SK-N-SH (cell line): ENCODE measurements around the gene ITPRID1.

Source experiments
- EP300 ChIP-seq, 2 experiments: IDR thresholded peaks; 2 replicates each; pipeline versions ENCODE4 v1.4.0 to v1.6.1; 2012; ENCODE audit warnings: borderline replicate concordance in 1 of 2, low read depth in 1 of 2, low read length in 1 of 2
- FOXM1 ChIP-seq: IDR thresholded peaks from 2 replicates; pipeline ENCODE4 v1.4.0; 2012; ENCODE audit warnings: low read depth, mild to moderate bottlenecking
- NFIC ChIP-seq: IDR thresholded peaks from 2 replicates; pipeline ENCODE4 v1.4.0; 2012; ENCODE audit warnings: borderline replicate concordance
- RAD21 ChIP-seq: IDR thresholded peaks from 2 replicates; pipeline ENCODE4 v1.6.1; 2012; ENCODE audit warnings: mild to moderate bottlenecking, low read length
- RCOR1 ChIP-seq: fragments of 150-350 bp; IDR thresholded peaks from 2 replicates; pipeline ENCODE4 v1.6.1; 2017; ENCODE audit warnings: antibody characterized with exemption, low read length
- TAF1 ChIP-seq: IDR thresholded peaks from 2 replicates; pipeline ENCODE4 v1.6.1; 2012; ENCODE audit warnings: low read depth, mild to moderate bottlenecking, low read length, moderate library complexity, borderline replicate concordance
- TF ChIP-seq, protein P1 (sequence below): fragments of 200-600 bp; sonication (generic); IDR thresholded peaks from 2 replicates; pipeline ENCODE4 v1.6.1; 2017; ENCODE audit warnings: antibody characterized with exemption, mild to moderate bottlenecking, moderate library complexity
- TF ChIP-seq, protein P2 (sequence below): IDR thresholded peaks from 2 replicates; pipeline ENCODE4 v1.6.1; 2012; ENCODE audit warnings: mild to moderate bottlenecking, low read depth, low read length, moderate library complexity
- TF ChIP-seq, protein P3 (sequence below): IDR thresholded peaks from 2 replicates; pipeline ENCODE4 v1.4.0; 2012; ENCODE audit warnings: low read depth, borderline replicate concordance
- TF ChIP-seq, protein P4 (sequence below): fragments of 150-350 bp; IDR thresholded peaks from 2 replicates; pipeline ENCODE4 v1.6.1; 2017; ENCODE audit warnings: antibody characterized with exemption, low read length, low read depth, borderline replicate concordance
- TF ChIP-seq, protein P5 (sequence below): IDR thresholded peaks from 2 replicates; pipeline ENCODE4 v1.4.0; 2012; ENCODE audit warnings: low read depth

DNA sequence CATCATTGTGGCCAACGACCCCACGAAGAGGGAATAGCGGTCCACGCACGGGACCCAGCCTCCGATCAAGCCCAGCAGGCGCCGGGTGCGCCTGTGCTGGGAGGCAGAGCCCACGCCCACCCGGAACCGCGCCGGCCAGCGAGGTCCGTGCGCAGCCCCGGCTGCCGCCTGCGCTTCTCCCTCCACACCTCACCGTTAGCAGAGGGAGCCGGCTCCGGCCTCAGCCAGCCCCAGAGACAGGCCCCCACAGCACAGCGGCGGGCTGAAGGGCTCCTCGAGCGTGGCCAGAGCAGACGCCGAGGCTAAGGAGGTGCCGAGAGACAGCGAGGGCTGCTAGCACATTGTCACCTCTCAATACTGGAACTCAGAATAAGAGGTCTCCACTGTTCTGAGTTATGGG lies 3.6 kb downstream of the ITPRID1 start:
- TF ChIP-seq, protein P1, sequence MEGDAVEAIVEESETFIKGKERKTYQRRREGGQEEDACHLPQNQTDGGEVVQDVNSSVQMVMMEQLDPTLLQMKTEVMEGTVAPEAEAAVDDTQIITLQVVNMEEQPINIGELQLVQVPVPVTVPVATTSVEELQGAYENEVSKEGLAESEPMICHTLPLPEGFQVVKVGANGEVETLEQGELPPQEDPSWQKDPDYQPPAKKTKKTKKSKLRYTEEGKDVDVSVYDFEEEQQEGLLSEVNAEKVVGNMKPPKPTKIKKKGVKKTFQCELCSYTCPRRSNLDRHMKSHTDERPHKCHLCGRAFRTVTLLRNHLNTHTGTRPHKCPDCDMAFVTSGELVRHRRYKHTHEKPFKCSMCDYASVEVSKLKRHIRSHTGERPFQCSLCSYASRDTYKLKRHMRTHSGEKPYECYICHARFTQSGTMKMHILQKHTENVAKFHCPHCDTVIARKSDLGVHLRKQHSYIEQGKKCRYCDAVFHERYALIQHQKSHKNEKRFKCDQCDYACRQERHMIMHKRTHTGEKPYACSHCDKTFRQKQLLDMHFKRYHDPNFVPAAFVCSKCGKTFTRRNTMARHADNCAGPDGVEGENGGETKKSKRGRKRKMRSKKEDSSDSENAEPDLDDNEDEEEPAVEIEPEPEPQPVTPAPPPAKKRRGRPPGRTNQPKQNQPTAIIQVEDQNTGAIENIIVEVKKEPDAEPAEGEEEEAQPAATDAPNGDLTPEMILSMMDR: no peak
- TF ChIP-seq, protein P2, sequence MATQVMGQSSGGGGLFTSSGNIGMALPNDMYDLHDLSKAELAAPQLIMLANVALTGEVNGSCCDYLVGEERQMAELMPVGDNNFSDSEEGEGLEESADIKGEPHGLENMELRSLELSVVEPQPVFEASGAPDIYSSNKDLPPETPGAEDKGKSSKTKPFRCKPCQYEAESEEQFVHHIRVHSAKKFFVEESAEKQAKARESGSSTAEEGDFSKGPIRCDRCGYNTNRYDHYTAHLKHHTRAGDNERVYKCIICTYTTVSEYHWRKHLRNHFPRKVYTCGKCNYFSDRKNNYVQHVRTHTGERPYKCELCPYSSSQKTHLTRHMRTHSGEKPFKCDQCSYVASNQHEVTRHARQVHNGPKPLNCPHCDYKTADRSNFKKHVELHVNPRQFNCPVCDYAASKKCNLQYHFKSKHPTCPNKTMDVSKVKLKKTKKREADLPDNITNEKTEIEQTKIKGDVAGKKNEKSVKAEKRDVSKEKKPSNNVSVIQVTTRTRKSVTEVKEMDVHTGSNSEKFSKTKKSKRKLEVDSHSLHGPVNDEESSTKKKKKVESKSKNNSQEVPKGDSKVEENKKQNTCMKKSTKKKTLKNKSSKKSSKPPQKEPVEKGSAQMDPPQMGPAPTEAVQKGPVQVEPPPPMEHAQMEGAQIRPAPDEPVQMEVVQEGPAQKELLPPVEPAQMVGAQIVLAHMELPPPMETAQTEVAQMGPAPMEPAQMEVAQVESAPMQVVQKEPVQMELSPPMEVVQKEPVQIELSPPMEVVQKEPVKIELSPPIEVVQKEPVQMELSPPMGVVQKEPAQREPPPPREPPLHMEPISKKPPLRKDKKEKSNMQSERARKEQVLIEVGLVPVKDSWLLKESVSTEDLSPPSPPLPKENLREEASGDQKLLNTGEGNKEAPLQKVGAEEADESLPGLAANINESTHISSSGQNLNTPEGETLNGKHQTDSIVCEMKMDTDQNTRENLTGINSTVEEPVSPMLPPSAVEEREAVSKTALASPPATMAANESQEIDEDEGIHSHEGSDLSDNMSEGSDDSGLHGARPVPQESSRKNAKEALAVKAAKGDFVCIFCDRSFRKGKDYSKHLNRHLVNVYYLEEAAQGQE: no peak
- TF ChIP-seq, protein P3, sequence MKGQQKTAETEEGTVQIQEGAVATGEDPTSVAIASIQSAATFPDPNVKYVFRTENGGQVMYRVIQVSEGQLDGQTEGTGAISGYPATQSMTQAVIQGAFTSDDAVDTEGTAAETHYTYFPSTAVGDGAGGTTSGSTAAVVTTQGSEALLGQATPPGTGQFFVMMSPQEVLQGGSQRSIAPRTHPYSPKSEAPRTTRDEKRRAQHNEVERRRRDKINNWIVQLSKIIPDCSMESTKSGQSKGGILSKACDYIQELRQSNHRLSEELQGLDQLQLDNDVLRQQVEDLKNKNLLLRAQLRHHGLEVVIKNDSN: no peak
- TF ChIP-seq RAD21 (no peak), TAF1 (no peak), EP300 (IDR thresholded peaks at IDR 0.05; ENCODE audit: borderline replicate concordance in 1 of 2, low read depth in 1 of 2, low read length in 1 of 2) (no peak), NFIC (no peak), FOXM1 (no peak), RCOR1 (no peak)
- TF ChIP-seq, protein P4, sequence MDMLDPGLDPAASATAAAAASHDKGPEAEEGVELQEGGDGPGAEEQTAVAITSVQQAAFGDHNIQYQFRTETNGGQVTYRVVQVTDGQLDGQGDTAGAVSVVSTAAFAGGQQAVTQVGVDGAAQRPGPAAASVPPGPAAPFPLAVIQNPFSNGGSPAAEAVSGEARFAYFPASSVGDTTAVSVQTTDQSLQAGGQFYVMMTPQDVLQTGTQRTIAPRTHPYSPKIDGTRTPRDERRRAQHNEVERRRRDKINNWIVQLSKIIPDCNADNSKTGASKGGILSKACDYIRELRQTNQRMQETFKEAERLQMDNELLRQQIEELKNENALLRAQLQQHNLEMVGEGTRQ: no peak
- TF ChIP-seq, protein P5, sequence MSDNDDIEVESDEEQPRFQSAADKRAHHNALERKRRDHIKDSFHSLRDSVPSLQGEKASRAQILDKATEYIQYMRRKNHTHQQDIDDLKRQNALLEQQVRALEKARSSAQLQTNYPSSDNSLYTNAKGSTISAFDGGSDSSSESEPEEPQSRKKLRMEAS: no peak
